Memory B cell (primary cell): Measurements from ENCODE around the gene PPP1R27.

Experiments used
- ATAC-seq: fragments of 150-1000 bp; cut with Tn5 transposase; 2 replicates; pipeline ENCODE4 v1.10.0; 2021; ENCODE audit warnings: low read depth, mild to moderate bottlenecking, moderate library complexity
- DNase-seq, 2 donors: peaks; one replicate each; pipeline ENCODE4 v3.0.0; 2022; ENCODE audit warnings: low spot score in 2 of 2
- H3K27ac Mint-ChIP-seq: one replicate; pipeline ENCODE4 v1.8.0; 2022; ENCODE audit warnings: mild to moderate bottlenecking, moderate library complexity, mixed read lengths
- H3K27me3 Mint-ChIP-seq: one replicate; pipeline ENCODE4 v1.8.0; 2022; ENCODE audit warnings: mixed read lengths
- H3K36me3 Mint-ChIP-seq: one replicate; pipeline ENCODE4 v1.8.0; 2022; ENCODE audit warnings: mild to moderate bottlenecking, mixed read lengths
- H3K4me1 Mint-ChIP-seq: one replicate; pipeline ENCODE4 v1.8.0; 2022; ENCODE audit warnings: mixed read lengths
- H3K4me3 Mint-ChIP-seq: one replicate; pipeline ENCODE4 v1.8.0; 2022; ENCODE audit warnings: mild to moderate bottlenecking, moderate library complexity, mixed read lengths
- H3K9me3 Mint-ChIP-seq: one replicate; pipeline ENCODE4 v1.8.0; 2022; ENCODE audit warnings: mixed read lengths

The PPP1R27 gene, protein sequence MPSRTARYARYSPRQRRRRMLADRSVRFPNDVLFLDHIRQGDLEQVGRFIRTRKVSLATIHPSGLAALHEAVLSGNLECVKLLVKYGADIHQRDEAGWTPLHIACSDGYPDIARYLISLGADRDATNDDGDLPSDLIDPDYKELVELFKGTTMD

DNA sequence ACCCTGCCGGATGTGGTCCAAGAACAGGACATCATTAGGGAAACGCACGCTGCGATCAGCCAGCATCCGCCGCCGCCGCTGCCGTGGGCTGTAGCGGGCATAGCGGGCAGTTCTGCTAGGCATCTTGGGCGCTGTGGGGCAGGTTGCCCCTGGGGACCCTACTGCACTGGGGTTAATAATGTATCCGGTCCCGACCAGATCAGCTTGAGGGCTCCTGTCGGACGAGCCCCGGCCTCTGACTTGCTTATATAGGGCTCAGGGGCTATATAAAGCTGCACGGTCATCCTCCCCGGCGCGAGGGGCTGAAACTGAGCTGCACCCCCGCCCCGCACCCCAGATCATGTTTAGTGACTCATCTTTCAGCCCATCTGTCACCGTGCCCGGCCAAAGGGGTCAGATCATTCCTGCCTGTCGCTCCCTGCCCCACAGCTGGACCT is at the start of gene PPP1R27:
Gene PPP1R27 (minus strand): TSS at position 220 of the 437 bp plus-strand sequence. CDS start 97 bp downstream, at position 123.
- peak within 1 kb of the TSS; percentile 75 for H3K4me3 Mint-ChIP-seq
- ATAC-seq = no peak
- H3K9me3 Mint-ChIP-seq = no peaks in the 10 kb centered on the region
- no peaks in the 10 kb centered on the region for H3K27me3 Mint-ChIP-seq
- H3K4me1 Mint-ChIP-seq = peaks cover 14% of the 10 kb centered on the region
- no peaks in the 10 kb centered on the region for H3K36me3 Mint-ChIP-seq
- DNase-seq = no peak
- peak within 1 kb of the TSS; percentile 92 for H3K27ac Mint-ChIP-seq

DNA sequence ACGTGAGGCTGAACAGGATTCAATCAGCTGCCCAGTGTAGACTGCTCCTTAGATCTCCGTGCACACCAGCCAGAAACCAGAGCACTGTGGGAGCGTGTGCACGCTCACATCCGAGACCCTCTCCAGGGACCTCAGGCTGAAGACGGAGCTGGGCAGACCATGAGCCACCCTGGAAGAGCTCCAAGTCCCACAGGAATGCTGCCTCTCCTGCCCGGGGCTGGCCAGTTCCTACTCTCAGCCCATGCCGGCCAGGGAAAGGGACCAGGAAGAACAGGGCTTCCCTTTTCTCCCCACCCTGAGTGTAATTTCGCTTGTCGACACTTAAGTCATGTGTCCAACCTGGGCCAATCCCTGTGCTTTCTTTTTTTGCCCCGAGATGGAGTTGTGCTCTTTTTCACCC is 49.7 kb upstream of the PPP1R27 start:
- Mint-ChIP-seq H3K9me3 (no peaks in the 10 kb centered on the region), H3K4me3 (no peak overlapping the region), H3K36me3 (peaks cover 25% of the 10 kb centered on the region), H3K27ac (no peak overlapping the region), H3K4me1 (peaks cover 13% of the 10 kb centered on the region), H3K27me3 (no peaks in the 10 kb centered on the region)
- no peak for ATAC-seq
- DNase-seq = no peak

DNA sequence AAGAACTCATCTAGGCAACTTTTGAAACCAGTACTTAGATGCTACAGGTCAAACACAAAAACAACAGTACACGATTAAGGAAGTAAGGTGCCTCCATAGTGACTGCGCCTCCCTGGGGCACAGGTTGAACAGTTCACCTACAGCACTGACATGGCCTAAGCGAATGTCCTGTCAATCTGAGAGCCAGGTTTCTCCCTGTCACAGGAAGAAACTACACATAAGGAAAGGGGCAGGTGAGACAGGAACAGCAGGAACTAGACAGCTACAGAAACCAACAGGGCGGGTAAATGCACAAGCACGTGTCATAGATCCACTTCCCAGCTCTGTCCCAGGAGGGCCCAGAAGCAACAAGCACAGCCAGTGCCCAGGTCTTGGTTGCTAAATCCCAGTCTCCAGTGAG is 44.3 kb upstream of the PPP1R27 start:
- peaks cover 12% of the 10 kb centered on the region for H3K36me3 Mint-ChIP-seq
- H3K27ac Mint-ChIP-seq = no peak overlapping the region
- H3K27me3 Mint-ChIP-seq = no peaks in the 10 kb centered on the region
- peaks cover 6% of the 10 kb centered on the region for H3K4me1 Mint-ChIP-seq
- ATAC-seq = no peak
- DNase-seq = no peak
- no peak overlapping the region for H3K4me3 Mint-ChIP-seq
- no peaks in the 10 kb centered on the region for H3K9me3 Mint-ChIP-seq

DNA sequence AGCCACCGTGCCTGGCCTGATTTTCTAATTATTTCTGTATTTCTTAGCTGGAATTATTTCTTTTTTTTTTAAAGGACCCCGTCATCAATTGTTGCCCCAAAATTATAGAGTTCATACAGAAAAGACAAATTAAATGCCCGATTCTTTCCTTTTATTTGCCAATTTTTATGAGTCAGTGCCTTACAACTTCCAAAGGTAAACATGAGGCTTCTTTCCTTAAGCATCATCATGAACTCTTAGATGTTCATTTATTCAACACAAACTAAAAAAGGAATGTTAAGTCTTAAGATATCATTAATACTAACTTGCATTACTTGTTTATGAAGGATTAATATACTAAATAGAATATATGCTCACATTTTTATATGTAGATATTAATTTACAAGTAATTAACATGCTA is 43.4 kb upstream of the PPP1R27 start:
- no peak for ATAC-seq
- Mint-ChIP-seq H3K4me3 (no peak overlapping the region), H3K27me3 (no peaks in the 10 kb centered on the region), H3K9me3 (no peaks in the 10 kb centered on the region), H3K4me1 (peaks cover 6% of the 10 kb centered on the region), H3K27ac (no peak overlapping the region), H3K36me3 (peaks cover 11% of the 10 kb centered on the region)
- DNase-seq = no peak

DNA sequence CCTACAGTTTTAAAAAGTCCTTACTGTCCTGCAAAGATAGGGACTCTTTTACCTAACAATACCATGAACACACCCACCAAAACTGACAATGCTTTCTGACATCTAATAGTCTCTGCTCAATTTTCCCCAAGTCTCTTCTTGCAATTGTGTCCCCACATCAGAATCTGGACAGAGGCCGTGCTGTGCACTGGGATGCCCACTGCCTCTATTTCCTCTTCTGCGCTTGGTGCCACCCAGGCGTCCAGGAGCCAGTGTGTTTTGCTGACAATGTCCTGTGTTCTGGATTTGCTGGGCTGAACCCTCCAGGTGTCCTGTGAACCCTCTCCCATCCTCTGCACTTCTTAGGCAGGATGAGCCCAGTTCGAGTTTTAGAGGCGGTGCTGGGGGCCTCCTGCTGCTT is 42.7 kb upstream of the PPP1R27 start:
- H3K36me3 Mint-ChIP-seq = peaks cover 11% of the 10 kb centered on the region
- no peak overlapping the region for H3K4me3 Mint-ChIP-seq
- DNase-seq = no peak
- no peaks in the 10 kb centered on the region for H3K27me3 Mint-ChIP-seq
- no peak overlapping the region for H3K27ac Mint-ChIP-seq
- H3K4me1 Mint-ChIP-seq = peaks cover 11% of the 10 kb centered on the region
- no peaks in the 10 kb centered on the region for H3K9me3 Mint-ChIP-seq
- ATAC-seq = no peak

DNA sequence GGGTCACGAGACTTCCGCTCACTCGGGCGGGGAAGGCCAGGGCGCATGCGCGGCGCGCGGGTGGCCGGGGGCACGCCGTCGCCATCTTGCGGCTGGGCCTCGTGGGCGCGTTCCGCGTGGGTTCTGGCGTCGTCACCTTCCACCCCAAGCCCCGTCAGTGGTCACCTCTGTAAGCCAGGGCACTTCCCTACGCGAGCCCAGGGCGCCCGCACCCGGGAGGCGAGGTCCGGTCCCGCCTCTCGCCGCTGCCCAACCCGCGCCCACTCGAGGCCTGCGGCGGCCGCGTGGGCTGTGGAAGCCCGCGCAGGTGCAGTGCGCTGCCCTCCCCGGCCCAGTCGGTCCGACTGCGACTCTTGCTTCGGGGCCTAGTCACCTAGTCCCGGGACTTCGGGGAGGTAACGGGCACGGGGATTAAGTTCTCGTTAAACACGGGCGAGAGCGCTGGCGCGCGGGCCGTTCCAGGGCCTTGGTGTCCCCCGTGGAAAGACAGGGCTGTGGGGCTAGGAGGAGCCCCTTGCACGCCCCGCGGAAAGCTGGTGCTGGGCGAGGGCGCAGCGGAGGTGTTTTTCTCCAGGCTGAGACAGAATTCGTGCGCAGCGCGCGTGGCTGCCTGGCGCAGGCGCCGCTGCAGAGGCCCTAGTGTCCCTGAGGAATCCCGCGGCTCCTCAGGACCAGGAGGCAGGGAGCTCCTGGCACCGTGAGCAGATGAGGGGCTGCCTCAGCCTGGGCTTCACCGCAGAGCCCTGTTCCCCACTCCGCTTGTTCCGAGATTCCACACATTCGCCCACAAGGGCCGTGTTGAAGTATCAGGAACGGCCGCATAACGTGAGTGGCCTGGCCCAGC is 36.8 kb upstream of the PPP1R27 start:
- peaks cover 29% of the 10 kb centered on the region for H3K4me1 Mint-ChIP-seq
- ATAC-seq (peak; percentile 32), DNase-seq (peak; percentile 95 to 96)
- no peaks in the 10 kb centered on the region for H3K27me3 Mint-ChIP-seq
- H3K36me3 Mint-ChIP-seq = peaks cover 7% of the 10 kb centered on the region
- no peaks in the 10 kb centered on the region for H3K9me3 Mint-ChIP-seq
- peak overlapping the region; percentile 95 for H3K27ac Mint-ChIP-seq
- peak overlapping the region; percentile 86 for H3K4me3 Mint-ChIP-seq

DNA sequence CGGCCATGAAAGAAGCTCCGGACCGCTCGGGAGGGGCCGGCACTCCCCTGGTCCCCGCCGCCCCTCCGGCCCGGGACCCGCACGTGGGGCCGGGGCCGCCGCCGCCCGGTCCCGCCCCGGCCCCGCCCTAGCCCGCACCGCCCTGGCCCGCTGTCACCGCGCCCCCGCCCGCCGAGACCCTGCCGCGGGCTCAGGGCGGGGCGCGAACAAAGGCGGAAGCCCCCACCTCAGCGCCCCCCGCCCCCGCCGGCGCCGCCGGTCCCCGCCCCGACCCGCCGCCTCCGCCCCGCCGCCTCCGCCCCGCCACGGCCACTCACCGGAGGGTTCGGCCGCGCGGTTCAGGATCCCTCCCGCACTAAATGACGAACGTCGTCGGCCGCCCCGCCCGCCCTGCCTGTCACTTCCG is 36.1 kb upstream of the PPP1R27 start, which contains the start of gene ARHGDIA:
Gene ARHGDIA (minus strand): TSS at position 357 of the 406 bp plus-strand sequence. CDS start 1,407 bp downstream, outside the sequence.
- H3K27ac Mint-ChIP-seq = peak within 1 kb of the TSS; percentile 95
- H3K36me3 Mint-ChIP-seq = peaks cover 7% of the 10 kb centered on the region
- H3K4me3 Mint-ChIP-seq = peak within 1 kb of the TSS; percentile 86
- ATAC-seq (peak; percentile 73), DNase-seq (no peak)
- no peaks in the 10 kb centered on the region for H3K9me3 Mint-ChIP-seq
- peaks cover 29% of the 10 kb centered on the region for H3K4me1 Mint-ChIP-seq
- no peaks in the 10 kb centered on the region for H3K27me3 Mint-ChIP-seq

DNA sequence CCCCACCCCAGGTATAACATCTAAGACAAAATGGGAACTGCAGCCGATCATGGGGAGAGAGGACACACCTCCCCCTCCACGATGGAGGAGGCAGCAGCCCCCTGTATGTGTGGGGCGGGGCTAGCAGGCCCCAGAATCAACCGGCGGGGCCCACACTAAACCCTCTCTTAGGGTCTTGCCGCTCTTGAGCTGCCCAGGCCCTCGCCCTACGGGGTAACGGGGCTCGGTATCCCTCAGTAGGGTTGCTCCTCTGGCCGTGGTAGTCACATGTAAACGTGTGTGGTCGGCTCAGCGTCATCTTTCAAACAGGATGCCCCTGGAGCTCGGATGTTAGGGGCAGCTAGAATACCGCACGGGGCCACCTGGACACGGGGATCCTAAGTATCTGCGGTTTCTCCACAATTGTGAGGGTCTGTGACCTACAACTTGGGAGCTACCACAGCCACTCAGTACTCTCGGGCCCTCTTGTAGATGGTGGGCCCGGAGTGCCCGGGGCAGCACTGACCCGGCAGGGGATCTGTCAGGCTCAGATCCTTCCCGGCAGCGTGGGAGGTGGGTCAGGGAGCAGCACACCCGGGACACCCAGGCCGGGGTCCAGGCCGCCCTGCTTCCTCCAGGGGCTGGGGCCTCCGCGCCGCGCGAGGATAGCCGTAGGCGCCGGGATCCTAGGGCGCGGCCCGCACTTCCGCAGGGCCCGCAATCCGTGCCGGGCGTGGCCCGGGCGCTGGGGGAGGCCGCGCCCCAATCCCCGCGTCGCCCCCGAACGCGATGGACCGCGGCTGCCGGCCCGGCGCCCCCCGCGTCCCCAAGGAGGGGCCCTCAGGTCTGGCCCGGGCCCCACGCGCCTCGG is 35.5 kb upstream of the PPP1R27 start:
- Mint-ChIP-seq H3K27ac (peak overlapping the region; percentile 91), H3K27me3 (no peaks in the 10 kb centered on the region), H3K9me3 (no peaks in the 10 kb centered on the region), H3K4me1 (peaks cover 29% of the 10 kb centered on the region), H3K4me3 (peak overlapping the region; percentile 85), H3K36me3 (peaks cover 7% of the 10 kb centered on the region)
- peak; percentile 34 to 51 for DNase-seq
- ATAC-seq = peak; percentile 19

DNA sequence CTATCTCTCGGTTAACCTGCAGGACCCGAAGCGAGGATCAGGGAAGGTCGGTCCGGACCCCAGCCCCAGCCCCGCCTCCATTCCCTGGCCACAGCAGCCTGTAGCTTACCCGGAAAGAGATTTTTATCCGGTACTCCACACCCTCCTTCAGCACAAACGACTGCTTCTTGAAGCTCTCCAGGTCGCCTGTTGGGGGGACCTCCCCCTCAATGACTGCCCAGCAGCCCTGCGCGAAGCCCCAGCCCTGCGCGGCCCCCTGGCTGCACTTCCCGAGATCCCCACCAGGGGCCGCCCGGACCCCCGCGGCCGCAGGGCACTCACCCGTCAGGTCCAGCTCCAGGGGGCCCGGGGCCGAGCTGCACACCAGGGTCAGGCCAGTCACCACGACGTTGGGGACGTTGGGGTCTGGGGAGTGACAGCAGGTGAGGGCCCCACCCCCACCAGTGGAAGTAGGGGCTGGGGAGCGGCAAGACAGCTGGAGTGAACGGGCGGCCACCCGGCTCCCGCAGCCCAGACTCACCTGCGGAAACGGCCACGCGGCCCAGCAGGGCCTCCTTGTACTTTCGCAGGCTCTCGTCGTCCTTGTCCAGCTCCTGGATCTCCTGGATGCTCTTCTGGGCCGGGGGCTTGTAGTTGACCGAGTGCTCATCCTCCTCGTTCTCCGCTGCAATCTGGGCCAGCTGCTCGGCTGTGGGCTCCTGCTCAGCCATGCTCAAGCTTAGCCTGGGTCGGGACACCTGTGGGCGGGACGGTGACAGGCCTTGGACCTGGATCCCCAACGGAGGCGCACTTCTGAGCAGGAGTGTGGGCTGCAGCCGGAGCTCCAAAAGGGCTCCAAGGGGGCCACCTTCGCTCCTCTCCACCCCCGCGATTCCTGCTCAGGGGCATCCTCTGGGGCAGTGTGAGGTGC is 34.6 kb upstream of the PPP1R27 start:
- Mint-ChIP-seq H3K4me1 (peaks cover 29% of the 10 kb centered on the region), H3K9me3 (no peaks in the 10 kb centered on the region), H3K4me3 (peak overlapping the region; percentile 85), H3K36me3 (peaks cover 7% of the 10 kb centered on the region), H3K27me3 (no peaks in the 10 kb centered on the region), H3K27ac (peak overlapping the region; percentile 91)
- DNase-seq (peak; percentile 48 to 67), ATAC-seq (no peak)

DNA sequence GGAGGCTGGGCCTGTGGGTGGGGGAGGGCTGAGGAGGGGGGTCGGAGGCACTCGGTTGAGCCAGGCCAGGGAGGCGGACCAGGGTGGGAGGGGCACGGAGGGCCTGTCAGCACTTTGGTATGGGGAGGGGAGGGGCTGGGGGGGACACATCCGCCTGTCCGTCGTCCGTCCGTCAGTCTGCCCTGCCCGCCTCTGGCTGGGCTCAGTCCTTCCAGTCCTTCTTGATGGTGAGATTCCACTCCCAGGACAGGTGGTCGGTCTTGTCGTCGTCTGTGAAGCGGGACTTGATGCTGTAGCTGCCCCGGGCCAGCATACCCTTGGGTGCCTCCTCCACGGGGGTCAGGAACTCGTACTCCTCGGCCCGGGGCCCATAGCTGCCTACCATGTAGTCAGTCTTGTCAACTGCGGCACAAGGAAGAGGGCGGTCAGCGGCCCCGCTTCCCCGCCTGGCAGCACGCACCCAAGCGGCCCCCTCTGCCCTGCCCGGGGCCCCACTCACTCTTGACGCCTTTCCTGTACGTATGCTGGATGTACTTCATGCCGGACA is 33.9 kb upstream of the PPP1R27 start:
- DNase-seq (no peak), ATAC-seq (no peak)
- peaks cover 29% of the 10 kb centered on the region for H3K4me1 Mint-ChIP-seq
- peaks cover 7% of the 10 kb centered on the region for H3K36me3 Mint-ChIP-seq
- no peak overlapping the region for H3K4me3 Mint-ChIP-seq
- H3K9me3 Mint-ChIP-seq = no peaks in the 10 kb centered on the region
- H3K27ac Mint-ChIP-seq = peak overlapping the region; percentile 91
- H3K27me3 Mint-ChIP-seq = no peaks in the 10 kb centered on the region

DNA sequence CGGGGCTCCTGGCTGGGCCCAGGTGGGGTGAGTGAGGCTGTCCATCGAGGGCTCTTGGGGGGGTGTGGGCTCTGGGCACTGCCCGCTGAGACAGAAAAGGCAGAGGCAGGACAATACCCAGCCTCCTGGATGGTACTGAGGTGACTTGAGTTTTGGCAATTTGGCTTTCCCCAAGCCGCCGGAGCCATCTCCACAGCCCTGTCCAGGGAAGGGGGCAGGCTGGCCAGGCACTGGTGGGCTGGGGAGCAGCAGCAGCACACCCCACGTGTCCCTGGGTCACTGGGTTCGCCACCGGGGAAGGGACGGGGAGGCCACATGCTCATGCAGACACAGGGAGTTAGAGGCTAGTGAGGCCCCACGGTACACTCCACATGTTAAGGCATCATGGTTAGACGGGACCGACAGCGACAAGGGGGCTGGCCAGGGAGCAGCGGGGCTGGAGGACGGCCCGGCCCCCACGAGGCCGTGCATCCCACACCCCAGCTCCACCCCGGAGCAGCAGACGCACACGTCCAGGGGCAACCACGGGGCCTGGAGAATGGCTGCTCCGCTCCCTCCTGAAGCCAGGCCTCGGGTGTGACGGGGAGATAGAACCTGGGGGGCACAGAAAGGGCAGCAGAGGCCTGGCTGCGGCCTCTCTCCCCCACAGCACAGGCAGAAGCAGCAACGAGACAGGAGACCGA is 33.3 kb upstream of the PPP1R27 start:
- H3K27me3 Mint-ChIP-seq = no peaks in the 10 kb centered on the region
- H3K9me3 Mint-ChIP-seq = no peaks in the 10 kb centered on the region
- H3K27ac Mint-ChIP-seq = peak overlapping the region; percentile 75
- H3K4me1 Mint-ChIP-seq = peaks cover 29% of the 10 kb centered on the region
- ATAC-seq (no peak), DNase-seq (peak; percentile 19 to 30)
- H3K4me3 Mint-ChIP-seq = peak overlapping the region; percentile 43
- peaks cover 7% of the 10 kb centered on the region for H3K36me3 Mint-ChIP-seq

DNA sequence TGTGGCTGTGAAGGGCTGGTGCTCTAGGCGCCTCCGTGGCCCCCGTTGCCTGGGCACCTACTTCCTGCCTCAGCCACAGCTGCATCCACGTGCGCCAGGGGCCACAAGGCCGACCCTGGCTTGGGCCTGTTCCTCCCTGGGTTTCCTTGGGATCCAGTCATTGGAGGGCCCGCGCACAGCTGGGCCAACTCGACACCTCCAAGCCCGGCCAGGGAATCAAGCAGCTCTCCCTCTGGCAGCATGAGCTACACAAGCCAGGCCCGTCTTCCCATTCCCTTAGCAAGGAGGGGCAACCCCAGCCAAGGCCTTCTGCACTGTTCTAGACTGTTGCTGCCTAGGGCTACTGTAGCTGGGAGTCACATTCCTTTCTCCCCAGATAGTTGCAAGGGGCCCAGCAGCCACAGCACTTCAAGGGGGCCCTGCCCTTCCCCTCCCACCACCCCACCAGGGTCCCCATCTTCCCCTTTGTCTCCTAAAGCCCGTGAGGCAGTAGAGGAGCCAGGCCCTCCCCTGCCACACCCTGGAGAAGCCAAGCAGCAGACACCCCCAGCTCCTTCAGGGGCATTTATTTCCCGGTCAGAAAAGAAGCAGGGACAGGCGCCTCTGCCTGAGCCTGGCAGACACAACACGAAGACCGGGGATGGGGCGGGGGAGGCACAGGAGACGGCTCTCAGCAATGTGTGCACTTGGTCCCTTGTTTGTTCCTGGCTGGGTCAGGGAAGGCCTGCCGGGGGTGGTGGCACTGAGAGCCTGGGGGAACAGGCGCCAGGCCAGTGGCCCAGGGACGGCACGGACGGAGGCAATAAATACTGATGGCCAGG is 32.5 kb upstream of the PPP1R27 start:
- Mint-ChIP-seq H3K4me1 (peaks cover 28% of the 10 kb centered on the region), H3K4me3 (peak overlapping the region; percentile 14), H3K9me3 (no peaks in the 10 kb centered on the region), H3K27me3 (no peaks in the 10 kb centered on the region), H3K36me3 (peaks cover 9% of the 10 kb centered on the region), H3K27ac (peak overlapping the region; percentile 75)
- DNase-seq (peak in 1 of 2 donors; percentile 19), ATAC-seq (no peak)
